ENCODE results near the gene PANK1. TPM values are rescaled to one million over a fixed set of nuclear protein-coding genes. Genes with fewer than 3 reads are reported as not detected.

Gene PANK1
- total and polyA plus RNA-seq, 9 of the 15 experiments (the other 6 are each of a cell fraction or from before 2014, with no cell fraction given), result 1.7 to 10.7 (median 6.5) TPM

- Histone ChIP-seq H3K9me1 (ENCODE audit: control insufficient read depth, insufficient read depth, low read length) (no peaks in the 10 kb centered on the region), H3K27ac (ENCODE audit: extremely low read depth, low read depth, low read length) (no peak overlapping the region), H3K79me2 (ENCODE audit: control insufficient read depth, insufficient read depth, low read length) (no peaks in the 10 kb centered on the region), H3K4me2 (ENCODE audit: insufficient read depth, low read length) (no peak overlapping the region), H3K27me3 (ENCODE audit: control insufficient read depth in 2 of 2, insufficient read depth in 2 of 2, low read length in 2 of 2) (no peaks in the 10 kb centered on the region), H3K4me1 (replicated peaks in 1 of 2; ENCODE audit: control insufficient read depth in 2 of 2, insufficient read depth in 2 of 2, low read length in 2 of 2) (no peaks in the 10 kb centered on the region), H3K4me3 (no peak overlapping the region), H2AFZ (ENCODE audit: low read depth, low read length) (no peak overlapping the region), H4K20me1 (replicated peaks; ENCODE audit: control insufficient read depth, insufficient read depth, low read length) (no peaks in the 10 kb centered on the region), H3K9ac (ENCODE audit: insufficient read depth in 1 of 2, low read depth in 2 of 2, low read length in 2 of 2) (no peak overlapping the region), H3K36me3 (ENCODE audit: control insufficient read depth, insufficient read depth, low read length) (peaks cover 11% of the 10 kb centered on the region; the same call in 1 of the 3 replicates), H3K9me3 (replicated peaks; ENCODE audit: control insufficient read depth, insufficient read depth, low read depth, low read length) (no peaks in the 10 kb centered on the region)
- TF ChIP-seq AFF1 (IDR thresholded peaks at IDR 0.05; ENCODE audit: low read depth in 1 of 2, partially characterized antibody in 2 of 2) (no peak), ZEB2 (IDR thresholded peaks at IDR 0.05) (no peak), CBFA2T2 (conservative IDR thresholded peaks at IDR 0.05) (no peak), ZBTB5 (IDR thresholded peaks at IDR 0.05) (no peak), MBD1 (CRISPR knock-in tag; IDR thresholded peaks at IDR 0.05) (no peak), ZNF584 (CRISPR knock-in tag; IDR thresholded peaks at IDR 0.05; ENCODE audit: low read depth) (no peak), FOXO4 (CRISPR knock-in tag; IDR thresholded peaks at IDR 0.05) (no peak), ELF2 (CRISPR knock-in tag; IDR thresholded peaks at IDR 0.05) (no peak), NONO (IDR thresholded peaks at IDR 0.05; ENCODE audit: low read depth in 2 of 2, low read length in 1 of 2) (no peak)
- DNase-seq (ENCODE audit: extremely low read depth in 1 of 4, low spot score in 3 of 4) (no peak), ATAC-seq (no peak), FAIRE-seq (no peak)
- no TSS peak for BruUV-seq (replicated peaks)
- 91% methylated on average over 1 of the region's 3 CpGs for WGBS (ENCODE audit: insufficient coverage, low coverage, missing lambda C conversion rate)
- CTCF ChIA-PET (ENCODE audit: low intra/inter-chr PET ratio), result no interaction called here
- intact Hi-C loops (cut with micrococcal nuclease) (no loop called here), in situ Hi-C loops (cut with MboI) (no loop called here)
- POLR2A ChIA-PET, result no interaction called here
Measured at GRCh38 chr10:89600041-89600440, 45.0 kb downstream of the PANK1 start.
